Posterior cingulate gyrus (tissue), 11 donors: Measurements from ENCODE around the gene FSCN2.

Experiments used
- DNase-seq, 10 donors: peaks; one replicate each; pipeline versions ENCODE4 v3.0.0 to v3.0.0-alpha.2; 2020 to 2021; ENCODE audit warnings: mixed read lengths in 3 of 10
- intact Hi-C: fragments of 100-400 bp; cut with DNase I; formaldehyde crosslinking; loops from one replicate; pipeline ENCODE4 v1.15.1; 2023

The FSCN2 gene

GRCh38 chr17:81527591-81528383 lies at the start of gene FSCN2:
TSS of gene FSCN2 (plus strand) at chr17:81528377. CDS start at chr17:81528532, 155 bp downstream.
- intact Hi-C loops = no loop called here
- peak in 2 of 10 donors; percentile 61 to 69 for DNase-seq

GRCh38 chr17:81479175-81480071 lies 48.8 kb upstream of the FSCN2 start:
- no peak for DNase-seq
- intact Hi-C loops = loop anchor here (1.0 to 5.0 kb wide), 2 partner anchors 74 to 187 kb away; no protein-coding TSS in a partner anchor

DNA sequence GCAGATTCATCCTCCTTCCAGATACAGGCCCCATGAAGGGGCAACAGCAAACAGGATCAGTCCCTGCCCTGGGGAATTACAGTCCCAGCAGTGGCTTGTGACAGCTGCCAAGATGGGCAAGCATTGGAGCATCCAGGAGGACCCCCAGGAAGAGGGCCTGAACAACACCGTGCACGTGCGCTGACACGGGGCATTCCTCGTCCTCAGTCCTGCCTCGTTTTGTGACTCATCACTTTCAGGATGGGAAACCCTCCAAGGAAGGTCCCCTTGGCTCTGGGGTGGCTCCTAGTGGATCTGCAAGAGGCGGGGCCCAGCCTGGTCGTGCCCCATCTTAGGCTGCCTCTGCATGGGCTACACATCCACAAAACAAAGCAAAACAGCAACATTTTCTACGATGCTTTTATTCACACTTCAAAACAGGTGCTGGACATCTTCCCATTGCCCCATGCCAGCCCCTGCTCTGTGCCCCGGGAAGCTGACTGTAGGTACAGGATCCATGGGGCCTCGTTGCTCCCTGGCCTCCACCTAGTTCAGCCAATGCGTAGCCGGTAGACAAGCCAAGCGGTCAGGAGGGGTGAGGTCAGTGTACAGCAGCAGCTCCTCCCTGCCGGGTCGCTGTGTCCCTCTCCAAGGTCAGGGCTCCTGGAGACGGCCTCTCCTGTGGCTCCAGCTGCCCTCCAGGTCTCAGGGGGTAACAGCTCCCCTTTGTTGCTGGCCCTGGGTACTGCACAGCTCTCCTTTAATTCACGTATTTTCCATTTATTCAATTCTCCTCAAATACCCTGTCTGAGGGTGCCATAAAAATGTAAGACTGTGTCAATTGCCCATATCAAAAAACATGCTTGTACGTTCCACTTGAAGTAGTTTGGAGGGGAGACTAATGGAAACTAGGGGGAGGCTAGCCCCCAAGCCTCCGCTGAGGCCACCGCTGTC lies 47.8 kb upstream of the FSCN2 start:
- no peak for DNase-seq
- intact Hi-C loops = loop anchor here (1.0 to 5.0 kb wide), 2 partner anchors 75 to 188 kb away; no protein-coding TSS in a partner anchor

- intact Hi-C loops = loop anchor here (5.0 kb wide), 1 partner anchor 189 kb away; no protein-coding TSS in a partner anchor
- peak; percentile 59 to 97 (median 80) for DNase-seq
Measured at GRCh38 chr17:81481073-81481799, 46.9 kb upstream of the FSCN2 start.

- no peak for DNase-seq
- intact Hi-C loops = loop anchor here (5.0 kb wide), 1 partner anchor 190 kb away; no protein-coding TSS in a partner anchor
Measured at GRCh38 chr17:81481815-81482505, 46.2 kb upstream of the FSCN2 start.

DNA sequence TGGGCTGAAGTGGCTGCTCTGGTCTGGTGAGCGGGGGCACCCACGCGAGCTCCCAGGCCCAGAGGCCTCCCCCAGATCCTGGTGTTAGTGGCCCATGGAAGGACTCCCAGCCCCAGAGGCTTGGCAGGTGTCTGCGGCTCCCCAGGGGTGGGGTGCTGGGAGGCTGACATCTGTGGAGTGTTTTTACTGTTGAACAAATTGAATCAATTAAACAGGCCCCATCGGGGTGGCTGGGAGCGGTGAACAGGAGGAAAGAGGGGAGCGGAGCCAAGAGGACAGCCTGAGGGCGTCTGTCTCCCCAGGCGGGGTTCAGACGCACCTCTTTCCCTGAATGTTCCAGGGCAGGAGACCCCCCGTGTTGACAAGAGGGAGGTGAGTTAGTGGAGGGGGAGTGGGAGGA lies 45.5 kb upstream of the FSCN2 start:
- DNase-seq = no peak
- intact Hi-C loops = loop anchor here (5.0 kb wide), 1 partner anchor 190 kb away; no protein-coding TSS in a partner anchor

- DNase-seq = no peak
Measured at GRCh38 chr17:81483085-81483861, 44.9 kb upstream of the FSCN2 start.

GRCh38 chr17:81483862-81484194 lies 44.3 kb upstream of the FSCN2 start:
- no peak for DNase-seq
- intact Hi-C loops = loop anchor here (1.0 to 5.0 kb wide), 2 partner anchors 192 to 229 kb away; no protein-coding TSS in a partner anchor

More at GRCh38 chr17:81483085-81483861, 44.9 kb upstream of the FSCN2 start:
- intact Hi-C loops = loop anchor here (5.0 kb wide), 1 partner anchor 191 kb away; no protein-coding TSS in a partner anchor

DNA sequence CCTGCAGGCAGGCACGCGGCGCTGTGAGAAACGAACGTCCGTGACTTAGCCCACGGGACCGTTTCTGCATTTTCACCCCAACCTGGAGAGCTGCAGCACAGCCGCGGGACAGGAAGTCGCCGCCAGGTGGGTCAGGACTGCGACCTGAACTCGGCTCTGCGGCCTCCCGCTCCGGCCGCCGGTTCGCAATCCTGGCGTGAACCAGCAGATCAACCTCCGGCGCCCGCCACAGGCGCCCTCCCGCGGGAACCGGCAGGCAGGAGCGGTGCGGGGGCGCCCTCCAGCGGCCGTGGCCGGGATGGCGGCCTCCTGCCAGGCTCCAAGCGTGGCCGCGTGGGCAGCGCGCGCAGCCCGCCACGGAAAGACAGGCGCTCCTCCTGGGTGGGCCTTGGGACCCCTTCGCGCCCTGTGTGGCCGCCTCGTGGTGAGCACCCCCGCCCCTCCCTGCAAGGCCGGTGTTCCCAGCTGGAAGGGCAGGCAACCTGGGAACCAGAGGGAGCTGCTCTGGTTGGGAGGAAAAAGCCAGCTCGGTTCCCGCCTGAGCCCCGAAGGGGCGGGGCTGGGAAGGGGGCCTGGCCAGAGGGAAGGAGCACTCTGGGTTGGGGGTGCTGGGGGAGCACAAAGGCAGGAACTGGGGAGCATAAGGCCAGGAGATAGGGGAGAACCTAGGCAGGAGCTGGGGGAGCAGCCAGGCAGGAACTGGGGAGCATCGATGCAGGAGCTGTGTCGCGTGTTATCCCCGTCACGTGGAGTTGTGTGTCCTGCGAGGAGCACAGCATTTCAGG lies 43.8 kb upstream of the FSCN2 start:
- intact Hi-C loops = loop anchor here (1.0 to 5.0 kb wide), 2 partner anchors 192 to 229 kb away; no protein-coding TSS in a partner anchor
- peak; percentile 79 to 99 (median 90) for DNase-seq

DNA sequence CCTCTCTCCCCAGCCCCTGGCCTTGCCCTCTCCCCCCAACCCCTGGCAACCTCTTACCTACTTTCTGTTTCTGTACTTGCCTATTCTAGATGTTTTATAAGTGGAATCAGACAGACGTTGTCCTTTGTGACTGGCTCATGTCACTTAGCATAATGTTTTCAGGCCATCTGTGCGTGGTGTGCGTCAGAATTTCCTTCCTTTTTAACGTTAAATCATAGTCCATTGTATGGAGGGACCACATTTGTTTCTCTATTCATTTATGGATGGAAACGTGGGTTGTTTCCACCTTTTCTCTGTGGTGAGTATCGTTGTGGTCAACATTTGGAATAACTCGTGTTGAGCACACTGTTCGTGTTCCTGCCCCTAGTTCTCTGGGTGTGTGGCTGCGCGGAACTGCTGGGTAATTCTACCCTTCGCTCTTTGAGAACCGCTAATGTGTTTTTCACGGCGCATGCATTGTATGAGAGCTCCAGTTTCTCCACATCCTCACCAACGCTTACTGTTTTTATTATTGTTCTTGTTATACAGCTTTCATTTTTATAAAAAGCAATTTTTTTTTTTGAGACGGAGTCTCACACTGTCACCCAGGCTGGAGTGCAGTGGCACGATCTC lies 41.9 kb upstream of the FSCN2 start:
- intact Hi-C loops = no loop called here
- no peak for DNase-seq

DNA sequence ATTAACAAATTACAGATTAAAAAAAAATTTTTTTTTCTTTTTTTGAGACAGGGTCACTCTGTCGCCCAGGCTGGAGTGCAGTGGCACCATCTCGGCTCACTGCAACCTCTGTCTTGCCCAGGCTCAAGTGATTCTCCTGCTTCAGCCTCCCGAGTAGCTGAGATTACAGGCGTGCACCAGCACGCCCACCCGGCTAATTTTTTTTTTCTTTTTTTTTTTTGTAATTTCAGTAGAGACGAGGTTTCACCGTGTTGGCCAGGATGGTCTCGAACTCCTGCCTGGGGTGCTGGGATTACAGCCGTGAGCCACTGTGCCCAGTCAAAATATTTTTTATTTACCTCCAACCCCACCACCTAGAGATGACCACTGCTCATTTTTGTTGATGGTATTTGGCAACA lies 41.1 kb upstream of the FSCN2 start:
- no peak for DNase-seq
- intact Hi-C loops = no loop called here

- intact Hi-C loops = no loop called here
- DNase-seq = peak; percentile 62 to 96 (median 76)
Measured at GRCh38 chr17:81487487-81488275, 40.5 kb upstream of the FSCN2 start.

DNA sequence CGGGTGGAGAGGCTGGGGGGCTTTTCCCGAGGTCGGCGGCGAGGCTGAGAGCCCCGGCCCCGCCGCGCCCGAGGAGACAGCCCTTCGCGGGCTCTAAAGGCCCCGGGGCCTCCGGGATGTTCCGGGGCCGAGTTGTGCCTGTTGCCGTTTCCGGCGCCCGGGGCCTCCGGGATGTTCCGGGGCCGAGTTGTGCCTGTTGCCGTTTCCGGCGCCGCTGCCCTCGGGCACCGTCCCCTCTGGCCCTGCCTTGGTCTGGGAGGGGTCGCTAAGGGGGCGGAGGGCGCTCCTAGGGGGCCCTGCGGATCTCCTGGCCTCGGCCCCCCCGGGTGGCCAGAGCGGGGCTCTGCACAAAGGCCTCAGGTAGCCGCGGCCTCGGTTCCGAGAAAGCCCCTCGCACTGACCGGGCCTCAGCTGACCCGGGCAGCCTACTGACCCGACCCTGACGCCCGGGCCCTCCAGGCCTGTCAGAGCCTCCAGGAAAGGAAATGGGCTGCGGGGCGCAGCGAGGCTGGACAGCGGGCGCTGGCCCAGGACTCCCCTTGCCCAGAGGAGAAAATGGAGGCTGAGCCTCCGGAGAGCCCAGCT lies 39.8 kb upstream of the FSCN2 start:
- peak in 1 of 10 donors; percentile 82 for DNase-seq
- intact Hi-C loops = no loop called here

DNA sequence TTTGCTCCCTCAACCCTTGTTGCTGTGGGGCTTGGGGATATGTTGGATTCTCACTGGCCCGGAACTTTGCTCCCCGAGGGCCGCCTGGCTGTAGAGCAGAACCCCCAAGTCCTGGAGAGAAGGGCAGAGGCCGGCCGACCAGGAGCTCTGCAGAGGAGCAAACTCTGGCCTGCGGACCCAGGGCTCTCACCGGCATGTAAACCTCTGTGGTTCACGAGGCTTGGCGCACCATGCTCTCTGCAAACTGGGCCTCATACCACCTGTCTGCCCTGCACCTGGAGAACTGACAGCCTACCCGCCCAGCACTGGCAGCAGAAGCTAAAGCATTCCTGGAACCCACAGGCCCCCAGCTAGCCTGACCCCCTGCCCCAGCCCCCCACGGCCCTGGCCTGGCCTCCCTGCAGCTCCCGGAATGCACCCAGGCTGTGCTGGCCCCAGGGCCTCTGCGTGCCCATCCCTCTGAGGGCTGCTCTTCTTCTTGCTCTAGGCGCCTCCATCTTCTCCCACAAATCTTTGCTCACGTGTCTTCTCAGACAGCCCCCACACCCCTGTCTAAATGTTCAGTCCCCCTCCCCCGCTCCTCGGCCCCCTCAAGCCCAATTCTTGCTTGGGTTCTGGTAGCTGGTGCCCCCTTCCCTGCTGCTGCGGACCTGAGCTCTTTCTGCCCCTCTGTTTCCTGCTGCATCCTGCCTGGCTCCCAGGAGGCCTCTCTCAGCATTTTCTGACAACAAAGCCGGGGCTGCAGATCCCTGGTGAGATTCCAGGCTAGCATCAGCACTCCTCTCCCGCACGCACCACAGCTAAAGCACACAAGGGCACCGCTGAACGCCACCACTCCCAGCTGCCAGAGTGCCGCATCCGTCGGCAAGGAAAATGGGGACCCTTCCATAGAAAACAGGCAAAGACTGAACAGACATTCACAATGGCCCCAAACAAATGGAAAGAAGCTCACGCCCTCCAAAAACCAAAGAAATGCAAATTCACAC lies 38.9 kb upstream of the FSCN2 start:
- intact Hi-C loops = no loop called here
- peak in 1 of 10 donors; percentile 72 for DNase-seq
